Measurements from ENCODE around the gene CD53. TPM values are rescaled to one million over a fixed set of nuclear protein-coding genes. Genes with fewer than 3 reads are reported as not detected.

The CD53 gene
- total RNA-seq, 1 experiment from 2014 or later = 1.4 TPM

DNA sequence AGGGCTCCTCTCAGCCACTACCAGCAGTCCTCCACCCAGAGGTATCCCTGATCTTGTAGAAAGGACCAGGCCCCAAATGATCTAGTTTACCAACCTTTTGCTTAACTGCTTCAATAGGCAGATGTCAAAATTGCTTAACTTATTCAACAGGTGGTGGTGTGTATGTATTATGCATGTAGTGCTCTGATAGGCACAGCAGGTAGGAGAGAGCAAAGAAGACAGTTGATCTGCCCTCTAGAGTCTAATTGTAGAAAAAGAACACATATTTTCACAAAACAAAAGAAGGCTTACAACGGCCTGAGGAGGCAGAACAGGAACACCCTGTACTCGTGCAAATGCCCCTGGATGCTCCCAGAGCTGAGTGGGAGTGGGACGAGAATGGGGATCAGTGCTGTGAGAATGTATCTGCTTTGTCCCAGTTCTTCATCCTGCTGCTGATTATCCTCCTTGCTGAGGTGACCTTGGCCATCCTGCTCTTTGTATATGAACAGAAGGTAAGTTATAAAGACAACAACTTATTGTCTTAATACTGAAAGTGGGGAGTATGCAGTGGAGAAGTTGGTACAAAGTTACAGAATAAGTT, 21.1 kb downstream of the CD53 start (continued):
- TF ChIP-seq, protein P1, sequence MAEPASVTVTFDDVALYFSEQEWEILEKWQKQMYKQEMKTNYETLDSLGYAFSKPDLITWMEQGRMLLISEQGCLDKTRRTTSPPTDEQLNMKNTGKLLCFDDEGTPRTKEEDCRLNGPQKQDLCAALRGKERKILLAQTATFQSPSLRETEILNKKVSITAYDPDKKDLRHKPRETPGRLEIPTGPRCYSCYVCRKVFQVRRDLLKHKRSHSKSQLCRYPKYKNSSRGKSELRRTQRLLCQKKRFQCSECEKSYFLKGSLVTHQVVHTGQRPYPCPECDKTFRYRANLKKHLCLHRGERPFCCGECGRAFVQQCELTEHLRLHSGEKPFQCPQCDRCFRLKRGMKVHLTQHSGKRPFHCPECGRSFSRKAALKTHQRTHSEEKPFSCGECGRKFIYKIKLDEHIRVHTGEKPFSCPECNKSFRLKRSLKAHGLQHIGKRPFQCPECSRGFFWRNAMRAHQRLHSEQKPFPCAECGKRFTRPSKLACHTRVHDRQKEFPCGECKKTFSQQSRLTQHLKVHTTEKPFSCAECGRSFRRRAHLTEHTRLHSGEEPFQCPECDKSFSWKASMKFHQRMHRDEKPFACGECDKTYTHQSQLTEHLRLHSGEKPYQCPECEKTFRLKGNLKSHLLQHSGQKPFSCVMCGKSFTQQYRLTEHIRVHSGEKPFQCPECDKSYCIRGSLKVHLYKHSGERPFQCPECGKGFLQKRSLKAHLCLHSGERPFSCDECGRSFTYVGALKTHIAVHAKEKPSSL (CRISPR knock-in tag; conservative IDR thresholded peaks at IDR 0.05) = no peak
- TF ChIP-seq CBFB (CRISPR knock-in tag; IDR thresholded peaks at IDR 0.05; ENCODE audit: low read depth) (no peak), TCF7 (CRISPR knock-in tag; IDR thresholded peaks at IDR 0.05; ENCODE audit: low read depth) (no peak)
- TF ChIP-seq, protein P2, sequence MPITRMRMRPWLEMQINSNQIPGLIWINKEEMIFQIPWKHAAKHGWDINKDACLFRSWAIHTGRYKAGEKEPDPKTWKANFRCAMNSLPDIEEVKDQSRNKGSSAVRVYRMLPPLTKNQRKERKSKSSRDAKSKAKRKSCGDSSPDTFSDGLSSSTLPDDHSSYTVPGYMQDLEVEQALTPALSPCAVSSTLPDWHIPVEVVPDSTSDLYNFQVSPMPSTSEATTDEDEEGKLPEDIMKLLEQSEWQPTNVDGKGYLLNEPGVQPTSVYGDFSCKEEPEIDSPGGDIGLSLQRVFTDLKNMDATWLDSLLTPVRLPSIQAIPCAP (CRISPR knock-in tag; IDR thresholded peaks at IDR 0.05) = no peak

GRCh38 chr1:110896090-110896489, 23.1 kb downstream of the CD53 start:
- DNase-seq (ENCODE audit: low spot score) (no peak), ATAC-seq (no peak)
- ChIA-PET POLR2A (no interaction called here), CTCF (no interaction called here)
- peaks cover 6% of the 10 kb centered on the region for H3K4me1 Mint-ChIP-seq
- no peak overlapping the region for H3K4me3 Mint-ChIP-seq
- H3K27ac Mint-ChIP-seq = no peak overlapping the region
- no peaks in the 10 kb centered on the region for H3K27me3 Mint-ChIP-seq (ENCODE audit: low read depth)
- H3K36me3 Mint-ChIP-seq = no peaks in the 10 kb centered on the region
- H3K9me3 Mint-ChIP-seq = no peaks in the 10 kb centered on the region
- TF ChIP-seq MXD4 (CRISPR knock-in tag; IDR thresholded peaks at IDR 0.05; ENCODE audit: borderline replicate concordance) = no peak
- no peak for TF ChIP-seq ZNF416 (CRISPR knock-in tag; IDR thresholded peaks at IDR 0.05)
- TF ChIP-seq, protein P3, sequence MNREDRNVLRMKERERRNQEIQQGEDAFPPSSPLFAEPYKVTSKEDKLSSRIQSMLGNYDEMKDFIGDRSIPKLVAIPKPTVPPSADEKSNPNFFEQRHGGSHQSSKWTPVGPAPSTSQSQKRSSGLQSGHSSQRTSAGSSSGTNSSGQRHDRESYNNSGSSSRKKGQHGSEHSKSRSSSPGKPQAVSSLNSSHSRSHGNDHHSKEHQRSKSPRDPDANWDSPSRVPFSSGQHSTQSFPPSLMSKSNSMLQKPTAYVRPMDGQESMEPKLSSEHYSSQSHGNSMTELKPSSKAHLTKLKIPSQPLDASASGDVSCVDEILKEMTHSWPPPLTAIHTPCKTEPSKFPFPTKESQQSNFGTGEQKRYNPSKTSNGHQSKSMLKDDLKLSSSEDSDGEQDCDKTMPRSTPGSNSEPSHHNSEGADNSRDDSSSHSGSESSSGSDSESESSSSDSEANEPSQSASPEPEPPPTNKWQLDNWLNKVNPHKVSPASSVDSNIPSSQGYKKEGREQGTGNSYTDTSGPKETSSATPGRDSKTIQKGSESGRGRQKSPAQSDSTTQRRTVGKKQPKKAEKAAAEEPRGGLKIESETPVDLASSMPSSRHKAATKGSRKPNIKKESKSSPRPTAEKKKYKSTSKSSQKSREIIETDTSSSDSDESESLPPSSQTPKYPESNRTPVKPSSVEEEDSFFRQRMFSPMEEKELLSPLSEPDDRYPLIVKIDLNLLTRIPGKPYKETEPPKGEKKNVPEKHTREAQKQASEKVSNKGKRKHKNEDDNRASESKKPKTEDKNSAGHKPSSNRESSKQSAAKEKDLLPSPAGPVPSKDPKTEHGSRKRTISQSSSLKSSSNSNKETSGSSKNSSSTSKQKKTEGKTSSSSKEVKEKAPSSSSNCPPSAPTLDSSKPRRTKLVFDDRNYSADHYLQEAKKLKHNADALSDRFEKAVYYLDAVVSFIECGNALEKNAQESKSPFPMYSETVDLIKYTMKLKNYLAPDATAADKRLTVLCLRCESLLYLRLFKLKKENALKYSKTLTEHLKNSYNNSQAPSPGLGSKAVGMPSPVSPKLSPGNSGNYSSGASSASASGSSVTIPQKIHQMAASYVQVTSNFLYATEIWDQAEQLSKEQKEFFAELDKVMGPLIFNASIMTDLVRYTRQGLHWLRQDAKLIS (CRISPR knock-in tag; IDR thresholded peaks at IDR 0.05; ENCODE audit: borderline replicate concordance) = no peak
- TF ChIP-seq, protein P4, sequence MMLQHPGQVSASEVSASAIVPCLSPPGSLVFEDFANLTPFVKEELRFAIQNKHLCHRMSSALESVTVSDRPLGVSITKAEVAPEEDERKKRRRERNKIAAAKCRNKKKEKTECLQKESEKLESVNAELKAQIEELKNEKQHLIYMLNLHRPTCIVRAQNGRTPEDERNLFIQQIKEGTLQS (CRISPR knock-in tag; conservative IDR thresholded peaks at IDR 0.05) = no peak
- no peak for TF ChIP-seq TEAD4 (CRISPR knock-in tag; IDR thresholded peaks at IDR 0.05)
- TF ChIP-seq HMGA2 (CRISPR knock-in tag; IDR thresholded peaks at IDR 0.05) = no peak
- no peak for TF ChIP-seq IRF2 (CRISPR knock-in tag; IDR thresholded peaks at IDR 0.05; ENCODE audit: borderline replicate concordance, low read depth)
- TF ChIP-seq JAZF1 (CRISPR knock-in tag; IDR thresholded peaks at IDR 0.05) = no peak
- TF ChIP-seq, protein P5, sequence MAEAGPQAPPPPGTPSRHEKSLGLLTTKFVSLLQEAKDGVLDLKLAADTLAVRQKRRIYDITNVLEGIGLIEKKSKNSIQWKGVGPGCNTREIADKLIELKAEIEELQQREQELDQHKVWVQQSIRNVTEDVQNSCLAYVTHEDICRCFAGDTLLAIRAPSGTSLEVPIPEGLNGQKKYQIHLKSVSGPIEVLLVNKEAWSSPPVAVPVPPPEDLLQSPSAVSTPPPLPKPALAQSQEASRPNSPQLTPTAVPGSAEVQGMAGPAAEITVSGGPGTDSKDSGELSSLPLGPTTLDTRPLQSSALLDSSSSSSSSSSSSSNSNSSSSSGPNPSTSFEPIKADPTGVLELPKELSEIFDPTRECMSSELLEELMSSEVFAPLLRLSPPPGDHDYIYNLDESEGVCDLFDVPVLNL (CRISPR knock-in tag; IDR thresholded peaks at IDR 0.05; ENCODE audit: borderline replicate concordance, low read depth) = no peak
- TF ChIP-seq SMAD4 (CRISPR knock-in tag; IDR thresholded peaks at IDR 0.05) = no peak
- TF ChIP-seq NFE2L1 (CRISPR knock-in tag; IDR thresholded peaks at IDR 0.05) = no peak

DNA sequence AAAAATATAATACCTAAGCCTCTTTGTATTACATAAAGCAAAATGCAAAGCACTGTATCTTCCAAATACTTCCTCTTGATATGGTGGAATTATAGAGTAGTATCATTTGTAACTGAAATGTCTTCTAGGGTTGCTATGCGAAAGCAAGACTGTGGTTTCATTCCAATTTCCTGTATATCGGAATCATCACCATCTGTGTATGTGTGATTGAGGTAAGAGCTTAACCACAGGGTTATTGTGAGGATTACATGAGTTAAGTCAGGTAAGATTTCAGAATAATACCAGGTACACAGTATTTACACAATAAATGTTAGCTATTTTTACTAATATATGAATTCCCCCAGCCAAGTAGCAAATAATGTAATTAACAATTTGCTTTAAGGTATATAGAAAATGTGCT, 24.7 kb downstream of the CD53 start:
- ChIA-PET POLR2A (no interaction called here), CTCF (no interaction called here)
- ATAC-seq = no peak
- no peak for DNase-seq (ENCODE audit: low spot score)
- no peaks in the 10 kb centered on the region for H3K36me3 Mint-ChIP-seq
- H3K27ac Mint-ChIP-seq = no peak overlapping the region
- peaks cover 6% of the 10 kb centered on the region for H3K4me1 Mint-ChIP-seq
- H3K27me3 Mint-ChIP-seq (ENCODE audit: low read depth) = no peaks in the 10 kb centered on the region
- no peaks in the 10 kb centered on the region for H3K9me3 Mint-ChIP-seq
- H3K4me3 Mint-ChIP-seq = no peak overlapping the region
- TF ChIP-seq CBFB (CRISPR knock-in tag; IDR thresholded peaks at IDR 0.05; ENCODE audit: low read depth) (no peak), ZNF671 (CRISPR knock-in tag; IDR thresholded peaks at IDR 0.05) (no peak), JUN (CRISPR knock-in tag; IDR thresholded peaks at IDR 0.05) (no peak), TP53 (CRISPR knock-in tag; IDR thresholded peaks at IDR 0.05) (no peak), ZNF138 (CRISPR knock-in tag; conservative IDR thresholded peaks at IDR 0.05) (no peak), ZNF219 (CRISPR knock-in tag; IDR thresholded peaks at IDR 0.05; ENCODE audit: borderline replicate concordance) (no peak), FOXP1 (CRISPR knock-in tag; IDR thresholded peaks at IDR 0.05; ENCODE audit: borderline replicate concordance) (no peak), JAZF1 (CRISPR knock-in tag; IDR thresholded peaks at IDR 0.05) (no peak)
- TF ChIP-seq, protein P6, sequence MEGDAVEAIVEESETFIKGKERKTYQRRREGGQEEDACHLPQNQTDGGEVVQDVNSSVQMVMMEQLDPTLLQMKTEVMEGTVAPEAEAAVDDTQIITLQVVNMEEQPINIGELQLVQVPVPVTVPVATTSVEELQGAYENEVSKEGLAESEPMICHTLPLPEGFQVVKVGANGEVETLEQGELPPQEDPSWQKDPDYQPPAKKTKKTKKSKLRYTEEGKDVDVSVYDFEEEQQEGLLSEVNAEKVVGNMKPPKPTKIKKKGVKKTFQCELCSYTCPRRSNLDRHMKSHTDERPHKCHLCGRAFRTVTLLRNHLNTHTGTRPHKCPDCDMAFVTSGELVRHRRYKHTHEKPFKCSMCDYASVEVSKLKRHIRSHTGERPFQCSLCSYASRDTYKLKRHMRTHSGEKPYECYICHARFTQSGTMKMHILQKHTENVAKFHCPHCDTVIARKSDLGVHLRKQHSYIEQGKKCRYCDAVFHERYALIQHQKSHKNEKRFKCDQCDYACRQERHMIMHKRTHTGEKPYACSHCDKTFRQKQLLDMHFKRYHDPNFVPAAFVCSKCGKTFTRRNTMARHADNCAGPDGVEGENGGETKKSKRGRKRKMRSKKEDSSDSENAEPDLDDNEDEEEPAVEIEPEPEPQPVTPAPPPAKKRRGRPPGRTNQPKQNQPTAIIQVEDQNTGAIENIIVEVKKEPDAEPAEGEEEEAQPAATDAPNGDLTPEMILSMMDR (IDR thresholded peaks at IDR 0.05) = no peak
- TF ChIP-seq, protein P1 (CRISPR knock-in tag; conservative IDR thresholded peaks at IDR 0.05) = no peak

All from WTC11 (cell line).